ENCODE data around the gene NGEF. TPM values are rescaled to one million over a fixed set of nuclear protein-coding genes. Genes with fewer than 3 reads are reported as not detected.

NGEF gene
- total and polyA plus RNA-seq, 10 of the 15 experiments (the other 5 are each of a cell fraction or from before 2014, with no cell fraction given): 0.12 TPM; not detected in 9

GRCh38 chr2:233034091-233034882 lies 21.2 kb upstream of the NGEF start:
- ChIA-PET POLR2A (no interaction called here), SMC1A (ENCODE audit: uncharacterized antibody, unreplicated experiment) (no interaction called here), RAD21 (ENCODE audit: unreplicated experiment) (no interaction called here), CTCF (interaction anchor here (1.3 kb wide), 1 partner anchor 10 kb away, joined by 3 read pairs; no protein-coding TSS in a partner anchor)
- FAIRE-seq (no peak), ATAC-seq (no peak), DNase-seq (ENCODE audit: low read depth, low spot score) (no peak)
- Histone ChIP-seq H2AFZ (ENCODE audit: control insufficient read depth, low read depth, low read length) (no peak overlapping the region), H3K4me1 (ENCODE audit: control insufficient read depth, insufficient read depth, low read length) (no peaks in the 10 kb centered on the region), H3K27me3 (replicated peaks in 1 of 2; ENCODE audit: control insufficient read depth in 2 of 2, insufficient read depth in 2 of 2, low read length in 1 of 2) (no peaks in the 10 kb centered on the region), H3K4me2 (ENCODE audit: control insufficient read depth, insufficient read depth) (no peak overlapping the region), H3K9me3 (replicated peaks; ENCODE audit: control insufficient read depth, insufficient read depth, low read length) (peaks cover 1% of the 10 kb centered on the region; the same call in 1 of the 3 replicates), H3K36me3 (ENCODE audit: control insufficient read depth in 2 of 2, insufficient read depth in 2 of 2, low read length in 1 of 2) (no peaks in the 10 kb centered on the region), H3K4me3 (no peak overlapping the region), H4K20me1 (ENCODE audit: control insufficient read depth, insufficient read depth) (no peaks in the 10 kb centered on the region), H3K9ac (ENCODE audit: control insufficient read depth, insufficient read depth, low read length) (no peak overlapping the region), H3K27ac (ENCODE audit: control insufficient read depth, insufficient read depth) (no peak overlapping the region), H3K79me2 (ENCODE audit: control insufficient read depth, insufficient read depth, low read length) (no peaks in the 10 kb centered on the region)
- no peak for TF ChIP-seq ATF2 (IDR thresholded peaks at IDR 0.05; ENCODE audit: low read length)
- TF ChIP-seq CHD1 (IDR thresholded peaks at IDR 0.05; ENCODE audit: low read depth, low read length): no peak
- no peak for TF ChIP-seq STAT3 (IDR thresholded peaks at IDR 0.05; ENCODE audit: low read depth, low read length)
- TF ChIP-seq SP1 (IDR thresholded peaks at IDR 0.05; ENCODE audit: low read depth, low read length): no peak
- no peak for TF ChIP-seq ZNF622 (IDR thresholded peaks at IDR 0.05)
- TF ChIP-seq RUNX3 (IDR thresholded peaks at IDR 0.05; ENCODE audit: low read length): no peak
- TF ChIP-seq SREBF2 (IDR thresholded peaks at IDR 0.05; ENCODE audit: low read length): no peak
- BruUV-seq (replicated peaks): no TSS peak
- intact Hi-C loops (cut with micrococcal nuclease; ENCODE audit: unreplicated experiment) (no loop called here), in situ Hi-C loops (cut with MboI) (no loop called here)
- WGBS (ENCODE audit: insufficient coverage, insufficient replicate concordance, low lambda C conversion rate, missing lambda C conversion rate): 70% methylated on average over 33 of the region's 37 CpGs
